ENCODE results near the gene LMNA. TPM values are rescaled to one million over a fixed set of nuclear protein-coding genes. Genes with fewer than 3 reads are reported as not detected.

Gene LMNA
- total RNA-seq, 1 donor from 2014 or later: 20.5 TPM

DNA sequence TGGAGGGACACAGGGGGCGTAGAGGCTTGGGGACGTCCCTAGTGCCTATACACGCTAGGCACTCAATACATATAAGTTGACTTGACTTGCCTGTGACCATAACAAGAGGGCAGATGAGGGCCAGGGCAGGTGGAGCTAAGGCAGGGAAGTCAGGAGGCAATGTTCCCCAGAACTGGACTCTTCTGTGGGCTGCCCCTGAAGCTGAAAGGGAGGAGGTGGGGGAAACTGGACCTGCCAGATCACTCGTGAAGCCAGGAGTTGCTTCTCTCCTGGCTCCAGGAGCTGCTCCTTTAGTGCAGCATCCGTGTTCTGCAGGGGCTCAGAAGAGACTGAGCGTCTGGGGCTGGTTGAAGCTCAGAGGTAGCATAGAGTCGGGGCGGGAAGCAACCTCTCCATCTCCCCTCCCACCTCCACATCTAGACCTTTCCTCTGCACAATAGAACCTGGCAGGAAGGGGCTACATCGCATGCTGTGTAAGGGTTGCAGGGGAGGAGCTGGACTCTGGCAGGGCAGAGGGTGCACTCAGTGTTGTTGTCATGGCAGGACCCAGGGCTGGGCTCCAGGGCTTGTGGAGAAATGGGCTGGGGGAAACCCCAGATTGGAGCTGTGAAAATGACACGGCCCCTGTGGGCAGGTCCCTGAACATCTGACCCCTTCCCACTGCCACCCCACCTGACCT lies 36.0 kb downstream of the LMNA start:
- H3K9ac ChIP-seq: no peak overlapping the region
- no peak for TF ChIP-seq EZH2 (IDR thresholded peaks at IDR 0.05)
- no peak for TF ChIP-seq EZH2phosphoT487 (IDR thresholded peaks at IDR 0.05)
- TF ChIP-seq CTCF (IDR thresholded peaks at IDR 0.05): no peak
- H3K4me3 ChIP-seq: peak overlapping the region; percentile 17
- H3K79me2 ChIP-seq (ENCODE audit: low read depth): no peaks in the 10 kb centered on the region
- peaks cover 6% of the 10 kb centered on the region for H3K27me3 ChIP-seq
- Mint-ChIP-seq H3K4me3 (peak overlapping the region; percentile 75), H3K27ac (peak overlapping the region; percentile 6), H3K27me3 (ENCODE audit: insufficient read depth, low read depth) (peaks cover 15% of the 10 kb centered on the region), H3K36me3 (no peaks in the 10 kb centered on the region), H3K4me1 (peaks cover 57% of the 10 kb centered on the region), H3K9me3 (no peaks in the 10 kb centered on the region)
- peaks cover 40% of the 10 kb centered on the region for H3K4me1 ChIP-seq
- H2AFZ ChIP-seq (replicated peaks): no peak overlapping the region
- H3K27ac ChIP-seq: no peak overlapping the region
- no peaks in the 10 kb centered on the region for H3K9me3 ChIP-seq (ENCODE audit: low read depth)
- H4K20me1 ChIP-seq (ENCODE audit: low read depth): no peaks in the 10 kb centered on the region
- no peak for DNase-seq (ENCODE audit: low spot score)
- no peaks in the 10 kb centered on the region for H3K36me3 ChIP-seq
- H3F3A ChIP-seq (ENCODE audit: low read depth): peaks cover 17% of the 10 kb centered on the region
- peak overlapping the region; percentile 67 for H3K4me2 ChIP-seq

DNA sequence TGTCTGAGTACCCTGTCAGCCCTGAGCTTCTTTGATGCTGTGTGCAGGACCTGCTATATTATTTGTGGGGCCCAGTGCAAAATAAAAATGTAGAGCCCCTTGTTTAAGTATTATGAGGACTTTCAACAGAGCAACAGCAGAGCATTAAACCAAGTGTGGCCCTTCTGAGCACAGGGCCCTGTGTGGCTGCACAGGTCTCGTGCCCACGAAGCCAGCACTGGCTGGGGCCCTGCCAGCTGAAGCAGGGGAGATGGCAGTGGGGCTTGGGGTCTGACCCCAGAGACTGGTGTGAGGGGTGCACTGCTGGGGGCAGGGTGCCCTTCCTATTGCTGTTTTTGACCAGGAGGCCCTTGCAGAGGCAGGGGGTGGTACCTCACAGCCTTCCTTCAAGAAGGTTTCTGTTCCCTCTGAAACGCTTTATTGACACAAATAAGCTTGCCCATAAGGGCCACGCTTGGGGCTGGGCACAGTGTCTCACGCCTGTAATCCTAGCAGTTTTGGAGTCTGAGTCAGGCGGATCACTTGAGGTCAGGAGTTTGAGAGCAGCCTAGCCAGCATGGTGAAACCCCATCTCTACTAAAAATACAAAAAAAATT lies 36.7 kb downstream of the LMNA start:
- Histone ChIP-seq H3F3A (ENCODE audit: low read depth) (peaks cover 14% of the 10 kb centered on the region), H3K9me3 (ENCODE audit: low read depth) (no peaks in the 10 kb centered on the region), H3K4me3 (no peak overlapping the region), H3K4me1 (peaks cover 36% of the 10 kb centered on the region), H3K4me2 (peak overlapping the region; percentile 67), H3K9ac (no peak overlapping the region), H3K27ac (no peak overlapping the region), H3K27me3 (peaks cover 6% of the 10 kb centered on the region), H4K20me1 (ENCODE audit: low read depth) (no peaks in the 10 kb centered on the region), H3K36me3 (no peaks in the 10 kb centered on the region), H2AFZ (replicated peaks) (no peak overlapping the region), H3K79me2 (ENCODE audit: low read depth) (no peaks in the 10 kb centered on the region)
- Mint-ChIP-seq H3K36me3 (no peaks in the 10 kb centered on the region), H3K4me3 (no peak overlapping the region), H3K4me1 (peaks cover 53% of the 10 kb centered on the region), H3K27me3 (ENCODE audit: insufficient read depth, low read depth) (peaks cover 15% of the 10 kb centered on the region), H3K27ac (no peak overlapping the region), H3K9me3 (no peaks in the 10 kb centered on the region)
- no peak for DNase-seq (ENCODE audit: low spot score)
- TF ChIP-seq CTCF (IDR thresholded peaks at IDR 0.05): no peak
- TF ChIP-seq EZH2phosphoT487 (IDR thresholded peaks at IDR 0.05): no peak
- TF ChIP-seq EZH2 (IDR thresholded peaks at IDR 0.05): no peak

DNA sequence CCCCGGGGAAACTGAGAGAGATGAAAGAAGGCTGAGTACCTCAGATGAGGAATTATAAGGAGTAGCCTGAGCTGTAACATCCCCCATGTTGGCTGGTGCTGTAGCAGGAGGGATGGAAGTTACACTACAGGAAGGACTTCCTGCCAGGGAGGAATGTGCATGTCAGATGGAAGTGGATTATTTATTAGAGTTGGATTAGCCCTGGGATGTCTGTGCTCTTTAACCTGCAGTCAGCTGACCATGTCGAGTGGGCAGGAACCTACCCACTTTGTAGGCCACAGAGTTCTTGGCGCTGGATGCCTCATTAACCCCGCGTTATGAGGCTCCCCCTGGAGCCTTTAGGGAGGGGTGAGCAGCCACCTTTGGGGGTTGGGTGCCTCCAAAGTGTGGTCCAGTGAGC lies 38.1 kb downstream of the LMNA start:
- Histone ChIP-seq H3K4me2 (no peak overlapping the region), H4K20me1 (ENCODE audit: low read depth) (no peaks in the 10 kb centered on the region), H3K27me3 (peaks cover 6% of the 10 kb centered on the region), H3K4me1 (peaks cover 22% of the 10 kb centered on the region), H3K4me3 (no peak overlapping the region), H3K9ac (no peak overlapping the region), H3K79me2 (ENCODE audit: low read depth) (no peaks in the 10 kb centered on the region), H3K36me3 (no peaks in the 10 kb centered on the region), H3K27ac (no peak overlapping the region), H3K9me3 (ENCODE audit: low read depth) (no peaks in the 10 kb centered on the region), H3F3A (ENCODE audit: low read depth) (peaks cover 13% of the 10 kb centered on the region), H2AFZ (replicated peaks) (no peak overlapping the region)
- H3K9me3 Mint-ChIP-seq: no peaks in the 10 kb centered on the region
- H3K27ac Mint-ChIP-seq: no peak overlapping the region
- DNase-seq (ENCODE audit: low spot score): no peak
- H3K36me3 Mint-ChIP-seq: no peaks in the 10 kb centered on the region
- H3K27me3 Mint-ChIP-seq (ENCODE audit: insufficient read depth, low read depth): peaks cover 16% of the 10 kb centered on the region
- H3K4me3 Mint-ChIP-seq: no peak overlapping the region
- TF ChIP-seq CTCF (IDR thresholded peaks at IDR 0.05): no peak
- no peak for TF ChIP-seq EZH2 (IDR thresholded peaks at IDR 0.05)
- no peak for TF ChIP-seq EZH2phosphoT487 (IDR thresholded peaks at IDR 0.05)
- peaks cover 42% of the 10 kb centered on the region for H3K4me1 Mint-ChIP-seq
